ENCODE data around the gene TAS2R19.

- TF ChIP-seq POLR2A (IDR thresholded peaks at IDR 0.05) = no peak
- TF ChIP-seq CTCF (IDR thresholded peaks at IDR 0.05) = no peak
- TF ChIP-seq EP300 (IDR thresholded peaks at IDR 0.05) = no peak
- no peak for TF ChIP-seq POLR2AphosphoS5 (IDR thresholded peaks at IDR 0.05)
Measured at GRCh38 chr12:10986812-10987211, 35.6 kb downstream of the TAS2R19 start, which contains the start of gene TAS2R50.

All from stomach (tissue), 4 donors.